Measurements from ENCODE around the gene CMC2.

DNA sequence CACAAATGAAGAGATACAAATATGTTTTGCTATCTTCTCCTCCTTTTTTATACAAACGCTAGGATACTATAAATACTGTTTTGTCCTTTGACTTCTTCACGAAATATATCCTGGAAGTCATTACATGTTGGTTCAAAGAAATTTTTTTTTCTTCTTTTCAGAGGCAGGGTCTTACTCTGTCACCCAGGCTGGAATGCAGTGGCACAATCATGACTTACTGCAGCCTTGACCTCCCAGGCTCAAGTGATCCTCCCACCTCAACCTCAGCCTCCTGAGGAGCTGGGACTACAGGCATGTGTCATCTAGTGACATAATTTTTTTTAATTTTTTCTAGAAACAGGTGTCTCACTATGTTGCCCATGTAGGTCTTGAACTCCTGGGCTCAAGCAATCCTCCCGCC lies 16.1 kb downstream of the CMC2 start:
- TF ChIP-seq YY1 (IDR thresholded peaks at IDR 0.05; ENCODE audit: low read depth) (no peak), TAF1 (IDR thresholded peaks at IDR 0.05; ENCODE audit: low read depth) (no peak), MAX (IDR thresholded peaks at IDR 0.05) (no peak), NFIC (IDR thresholded peaks at IDR 0.05) (no peak), EGR1 (IDR thresholded peaks at IDR 0.05) (no peak), EP300 (IDR thresholded peaks at IDR 0.05; ENCODE audit: borderline replicate concordance) (no peak), RAD21 (IDR thresholded peaks at IDR 0.05; ENCODE audit: low read depth) (no peak), CREB1 (IDR thresholded peaks at IDR 0.05; ENCODE audit: low read depth) (no peak)
- TF ChIP-seq, protein P1, sequence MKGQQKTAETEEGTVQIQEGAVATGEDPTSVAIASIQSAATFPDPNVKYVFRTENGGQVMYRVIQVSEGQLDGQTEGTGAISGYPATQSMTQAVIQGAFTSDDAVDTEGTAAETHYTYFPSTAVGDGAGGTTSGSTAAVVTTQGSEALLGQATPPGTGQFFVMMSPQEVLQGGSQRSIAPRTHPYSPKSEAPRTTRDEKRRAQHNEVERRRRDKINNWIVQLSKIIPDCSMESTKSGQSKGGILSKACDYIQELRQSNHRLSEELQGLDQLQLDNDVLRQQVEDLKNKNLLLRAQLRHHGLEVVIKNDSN (IDR thresholded peaks at IDR 0.05): no peak

Measured in Ishikawa (cell line).